Gastrocnemius medialis (tissue), 4 donors: ENCODE results near the gene TYRO3.

Source experiments
- POLR2A ChIP-seq, 2 donors: fragments of 450-650 bp; IDR thresholded peaks; one replicate each; pipeline ENCODE4 v1.6.1; 2017; ENCODE audit warnings: antibody characterized with exemption in 2 of 2, mild to moderate bottlenecking in 2 of 2, moderate library complexity in 2 of 2
- TF ChIP-seq, protein P1 (sequence below), 5 experiments: fragments of 450-650 bp in 3 of 5; fragments of 200-600 bp in 2 of 5; sonication (generic) in 2 of 5; IDR thresholded peaks in 4 of 5; conservative IDR thresholded peaks in 1 of 5; 1 replicate in 4 of 5; 2 replicates in 1 of 5; pipeline ENCODE4 v1.5.1; 2016 to 2019; ENCODE audit warnings: antibody characterized with exemption in 5 of 5, mild to moderate bottlenecking in 3 of 5, moderate library complexity in 3 of 5

DNA sequence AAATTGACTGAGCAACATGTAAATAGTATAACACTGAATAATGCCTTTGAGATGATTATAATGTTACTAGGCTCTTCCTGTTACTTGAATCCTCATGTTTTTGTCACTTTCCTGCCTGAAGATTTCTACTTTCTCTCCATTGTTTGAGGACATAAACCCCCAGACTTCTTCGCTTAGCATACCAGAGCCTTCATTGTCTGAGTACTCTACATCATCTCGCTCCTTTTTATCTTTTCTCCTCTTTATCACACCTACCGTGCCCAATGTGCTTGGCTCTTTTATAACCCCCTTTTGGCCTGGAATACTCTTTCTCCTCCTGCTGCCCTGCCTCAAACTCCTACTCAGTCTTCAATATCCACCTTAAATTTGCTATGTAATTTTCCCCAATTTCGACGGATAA is 70.9 kb downstream of the TYRO3 start:
- no peak for TF ChIP-seq POLR2A (IDR thresholded peaks at IDR 0.05)
- TF ChIP-seq, protein P1, sequence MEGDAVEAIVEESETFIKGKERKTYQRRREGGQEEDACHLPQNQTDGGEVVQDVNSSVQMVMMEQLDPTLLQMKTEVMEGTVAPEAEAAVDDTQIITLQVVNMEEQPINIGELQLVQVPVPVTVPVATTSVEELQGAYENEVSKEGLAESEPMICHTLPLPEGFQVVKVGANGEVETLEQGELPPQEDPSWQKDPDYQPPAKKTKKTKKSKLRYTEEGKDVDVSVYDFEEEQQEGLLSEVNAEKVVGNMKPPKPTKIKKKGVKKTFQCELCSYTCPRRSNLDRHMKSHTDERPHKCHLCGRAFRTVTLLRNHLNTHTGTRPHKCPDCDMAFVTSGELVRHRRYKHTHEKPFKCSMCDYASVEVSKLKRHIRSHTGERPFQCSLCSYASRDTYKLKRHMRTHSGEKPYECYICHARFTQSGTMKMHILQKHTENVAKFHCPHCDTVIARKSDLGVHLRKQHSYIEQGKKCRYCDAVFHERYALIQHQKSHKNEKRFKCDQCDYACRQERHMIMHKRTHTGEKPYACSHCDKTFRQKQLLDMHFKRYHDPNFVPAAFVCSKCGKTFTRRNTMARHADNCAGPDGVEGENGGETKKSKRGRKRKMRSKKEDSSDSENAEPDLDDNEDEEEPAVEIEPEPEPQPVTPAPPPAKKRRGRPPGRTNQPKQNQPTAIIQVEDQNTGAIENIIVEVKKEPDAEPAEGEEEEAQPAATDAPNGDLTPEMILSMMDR (IDR thresholded peaks at IDR 0.05 in 4 of 5, conservative IDR thresholded peaks at IDR 0.05 in 1 of 5) = no peak
